ENCODE results near the gene BORCS6.

GRCh38 chr17:8143581-8144400 lies 46.2 kb downstream of the BORCS6 start:
- TF ChIP-seq POLR2A (IDR thresholded peaks at IDR 0.05; ENCODE audit: low read length): peak; percentile 52
- no peak for TF ChIP-seq GATA1 (IDR thresholded peaks at IDR 0.05; ENCODE audit: low read depth, low read length)

Measured in erythroblast (primary cell).